GM13976 (cell line): Measurements from ENCODE around the gene ELMO3.

Source experiments
- DNase-seq: peaks from one replicate; pipeline ENCODE4 v3.0.0; 2012; ENCODE audit warnings: low spot score
- CTCF ChIP-seq: IDR thresholded peaks from 2 replicates; pipeline ENCODE4 v1.5.1; 2012; ENCODE audit warnings: borderline replicate concordance, mild to moderate bottlenecking; ENCODE audit not compliant: insufficient read depth; ENCODE audit errors: extremely low read depth, missing control alignments, control extremely low read depth
- in situ Hi-C: fragments of 300-500 bp; cut with MboI; formaldehyde crosslinking; loops from one replicate; pipeline ENCODE4 v1.12.0; 2022; ENCODE audit warnings: low sequenced_read_pairs, mixed read lengths, inconsistent platforms; ENCODE audit not compliant: unreplicated experiment

ELMO3 gene

GRCh38 chr16:67169642-67170167 is 29.2 kb upstream of the ELMO3 start:
- in situ Hi-C loops = loop anchor here (25.0 kb wide), 1 partner anchor 207 kb away; the partner anchor contains the start of gene CES3
- DNase-seq = peak; percentile 63
- peak; percentile 60 for TF ChIP-seq CTCF

DNA sequence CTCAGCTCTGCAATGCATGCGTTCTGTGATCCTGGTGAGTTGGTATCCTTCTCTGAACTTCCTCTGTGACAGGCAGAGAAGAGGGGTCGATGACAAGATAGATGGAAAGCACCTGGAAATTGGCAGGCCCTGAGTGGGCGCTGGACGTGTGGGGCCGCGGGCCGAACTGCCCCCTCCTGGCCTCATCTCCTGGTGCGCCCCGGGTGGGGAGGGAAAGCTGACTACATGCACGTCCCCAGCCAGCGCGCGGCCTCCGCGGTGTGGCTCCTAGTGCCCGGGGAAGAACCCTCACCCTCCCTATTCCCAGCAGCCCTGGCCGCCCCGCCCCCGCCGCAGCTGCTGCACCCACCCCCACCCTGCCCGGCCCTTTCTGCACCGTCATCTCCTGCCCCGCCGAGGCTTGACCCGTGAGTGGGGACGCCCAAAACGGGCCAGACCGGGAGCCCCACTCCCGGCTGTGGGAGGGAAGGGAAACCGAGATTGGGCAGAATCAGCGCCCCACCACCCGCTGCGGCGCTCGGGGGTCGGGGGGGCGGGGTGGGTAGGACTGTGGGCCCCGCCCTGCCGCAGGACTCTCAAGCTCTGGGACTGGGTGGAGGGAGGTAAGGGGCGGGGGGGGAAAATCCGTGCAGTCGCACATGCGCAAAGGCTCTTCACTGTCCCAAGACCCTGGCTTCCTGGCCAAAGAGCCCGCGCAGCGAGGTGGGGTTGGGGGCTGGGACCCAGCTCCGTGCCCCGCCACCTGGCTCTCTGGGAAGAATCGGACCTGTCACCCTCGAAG is 28.6 kb upstream of the ELMO3 start, which contains the start of gene NOL3:
TSS of gene NOL3 (plus strand) at position 371 of the 781 bp plus-strand sequence.
- no peak for TF ChIP-seq CTCF
- in situ Hi-C loops = loop anchor here (25.0 kb wide), 1 partner anchor 208 kb away; the partner anchor contains the start of gene CES3
- peak; percentile 84 for DNase-seq

DNA sequence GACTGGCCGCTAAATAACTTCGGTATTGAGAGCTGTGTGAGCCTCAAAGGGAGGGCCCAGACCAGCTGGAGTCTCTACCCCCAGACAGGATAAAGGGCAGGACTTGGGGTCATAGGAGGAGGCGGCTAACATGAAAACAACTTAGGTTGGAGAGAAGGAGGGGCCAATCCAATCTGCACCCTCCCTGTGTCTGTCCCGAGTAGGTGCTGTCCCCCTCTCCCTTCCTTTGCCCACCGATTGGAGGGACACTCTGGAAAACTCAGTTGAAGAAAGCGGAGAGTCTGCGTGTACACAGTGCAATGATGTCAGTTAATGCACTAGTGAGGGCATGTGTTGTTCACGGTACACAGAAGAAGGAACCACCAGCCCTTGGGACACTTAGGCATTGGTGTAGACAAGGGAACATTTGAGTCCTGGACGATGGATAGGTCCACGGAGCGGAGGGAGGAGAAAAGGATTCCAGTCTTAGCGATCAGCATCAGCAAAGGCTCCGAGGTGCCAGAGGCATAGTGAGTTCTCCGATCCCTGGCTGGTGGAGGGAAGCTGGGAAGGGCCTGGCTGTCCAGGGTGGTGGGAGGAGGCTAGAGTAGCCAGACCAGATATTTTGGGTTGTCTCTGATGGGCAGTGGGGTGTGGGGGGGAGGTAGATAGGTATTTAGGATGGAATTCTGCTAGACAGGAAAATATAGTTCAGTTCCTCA is 27.8 kb upstream of the ELMO3 start:
- TF ChIP-seq CTCF = no peak
- in situ Hi-C loops = loop anchor here (25.0 kb wide), 1 partner anchor 209 kb away; the partner anchor contains the start of gene CES3
- peak; percentile 42 for DNase-seq

DNA sequence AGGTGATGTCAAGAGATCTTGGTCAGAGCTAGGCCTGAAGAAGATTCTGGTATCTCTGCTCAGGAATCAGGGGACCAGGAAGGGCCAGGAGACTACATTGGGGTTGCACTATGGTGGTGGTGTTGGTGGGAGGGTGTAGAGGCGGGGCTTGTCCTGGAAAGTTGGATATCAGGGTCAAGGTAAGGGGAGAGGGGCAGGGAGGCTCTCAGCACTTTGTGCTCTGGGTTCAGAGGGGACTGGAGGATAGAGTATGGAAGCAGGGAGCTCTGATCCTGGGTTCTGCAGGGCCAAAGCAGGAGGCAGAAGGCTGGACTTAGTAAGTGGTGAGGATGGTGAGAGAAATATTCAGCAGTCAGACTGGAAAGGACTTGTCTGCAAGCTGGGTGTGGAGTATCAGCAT is 25.6 kb upstream of the ELMO3 start:
- in situ Hi-C loops = loop anchor here (25.0 kb wide), 1 partner anchor 211 kb away; the partner anchor contains the start of gene CES3
- TF ChIP-seq CTCF = no peak
- no peak for DNase-seq

DNA sequence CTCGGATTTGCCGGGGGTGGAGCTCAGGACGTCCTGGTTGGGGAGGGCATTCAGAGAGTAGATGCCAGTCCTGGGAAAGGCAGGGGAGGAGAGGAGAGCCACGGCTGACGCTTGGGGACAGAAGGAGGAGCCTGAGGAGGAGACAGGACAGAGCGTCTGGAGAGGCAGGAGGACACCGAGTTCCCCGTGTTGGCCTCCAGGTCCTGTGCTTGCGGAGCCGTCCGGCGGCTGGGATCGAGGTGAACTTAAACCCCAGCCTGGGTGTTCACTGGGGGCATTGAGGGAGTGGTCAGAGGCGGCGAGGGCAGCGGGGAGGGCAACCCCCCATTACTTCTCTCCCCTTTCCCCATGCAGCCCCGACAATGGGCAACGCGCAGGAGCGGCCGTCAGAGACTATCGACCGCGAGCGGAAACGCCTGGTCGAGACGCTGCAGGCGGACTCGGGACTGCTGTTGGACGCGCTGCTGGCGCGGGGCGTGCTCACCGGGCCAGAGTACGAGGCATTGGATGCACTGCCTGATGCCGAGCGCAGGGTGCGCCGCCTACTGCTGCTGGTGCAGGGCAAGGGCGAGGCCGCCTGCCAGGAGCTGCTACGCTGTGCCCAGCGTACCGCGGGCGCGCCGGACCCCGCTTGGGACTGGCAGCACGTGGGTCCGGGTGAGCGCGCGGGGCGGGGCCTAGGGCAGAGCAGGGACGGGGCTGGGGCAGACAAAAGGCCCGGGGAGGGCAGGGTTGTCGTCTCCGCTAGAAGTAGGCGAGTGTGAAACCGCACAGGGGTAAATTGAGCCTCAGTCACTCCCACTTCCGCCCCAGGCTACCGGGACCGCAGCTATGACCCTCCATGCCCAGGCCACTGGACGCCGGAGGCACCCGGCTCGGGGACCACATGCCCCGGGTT is 24.9 kb upstream of the ELMO3 start:
- peak; percentile 82 for DNase-seq
- peak; percentile 33 for TF ChIP-seq CTCF
- in situ Hi-C loops = loop anchor here (25.0 kb wide), 1 partner anchor 212 kb away; the partner anchor contains the start of gene CES3

DNA sequence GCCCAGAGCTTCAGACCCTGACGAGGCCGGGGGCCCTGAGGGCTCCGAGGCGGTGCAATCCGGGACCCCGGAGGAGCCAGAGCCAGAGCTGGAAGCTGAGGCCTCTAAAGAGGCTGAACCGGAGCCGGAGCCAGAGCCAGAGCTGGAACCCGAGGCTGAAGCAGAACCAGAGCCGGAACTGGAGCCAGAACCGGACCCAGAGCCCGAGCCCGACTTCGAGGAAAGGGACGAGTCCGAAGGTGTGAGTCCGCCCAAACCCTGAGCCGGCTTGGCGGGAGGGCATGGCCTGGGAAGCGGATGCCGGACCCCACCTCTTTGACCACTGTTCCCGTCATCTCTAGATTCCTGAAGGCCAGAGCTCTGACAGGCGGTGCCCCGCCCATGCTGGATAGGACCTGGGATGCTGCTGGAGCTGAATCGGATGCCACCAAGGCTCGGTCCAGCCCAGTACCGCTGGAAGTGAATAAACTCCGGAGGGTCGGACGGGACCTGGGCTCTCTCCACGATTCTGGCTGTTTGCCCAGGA is 24.2 kb upstream of the ELMO3 start:
- no peak for DNase-seq
- TF ChIP-seq CTCF = no peak
- in situ Hi-C loops = loop anchor here (25.0 kb wide), 1 partner anchor 212 kb away; the partner anchor contains the start of gene CES3
